ENCODE data around the gene EIF2S1.

- no peak for TF ChIP-seq CTCF (IDR thresholded peaks at IDR 0.05)
- no peak for TF ChIP-seq EZH2 (IDR thresholded peaks at IDR 0.05)
- no peak for TF ChIP-seq EZH2phosphoT487 (IDR thresholded peaks at IDR 0.05)
These were observed 10.7 kb downstream of the EIF2S1 start for GRCh38 chr14:67370830-67371229.
